Measurements from ENCODE around the gene HRAS. TPM values are rescaled to one million over a fixed set of nuclear protein-coding genes. Genes with fewer than 3 reads are reported as not detected.
"Not testable (repeated sequence)": the region's sequence is repeated elsewhere in the genome, so short reads cannot be mapped to it uniquely, and the experiment has no call there.

The HRAS gene
- 100 to 1,000 TPM in 5 of 10 donors, 10 to 100 TPM in 5; 84.1 to 114 (median 101) TPM for polyA plus RNA-seq (ENCODE audit: insufficient read length in 10 of 10)
- long read RNA-seq, donor 1, transcript HRAS-201 (6 exons, 894 nt) = major isoform, 23 of 33 reads
- long read RNA-seq, donor 1, partial matches to known transcripts = 5 of 33 reads
- long read RNA-seq, donor 1, other reads (novel, unspliced or antisense) = 0 of 33 reads
- long read RNA-seq, donor 2, transcript HRAS-201 (6 exons, 894 nt) = major isoform, 22 of 29 reads
- long read RNA-seq, donor 2, partial matches to known transcripts = 0 of 29 reads
- long read RNA-seq, donor 2, other reads (novel, unspliced or antisense) = 0 of 29 reads
- long read RNA-seq, donor 3 = 0 reads
- long read RNA-seq, donor 4, transcript HRAS-201 (6 exons, 894 nt) = major isoform, 22 of 24 reads
- long read RNA-seq, donor 4, partial matches to known transcripts = 0 of 24 reads
- long read RNA-seq, donor 4, other reads (novel, unspliced or antisense) = 0 of 24 reads
- long read RNA-seq, donor 5, transcript HRAS-201 (6 exons, 894 nt) = major isoform, 43 of 60 reads
- long read RNA-seq, donor 5, partial matches to known transcripts = 7 of 60 reads
- long read RNA-seq, donor 5, other reads (novel, unspliced or antisense) = 0 of 60 reads
- long read RNA-seq, donor 6, transcript HRAS-201 (6 exons, 894 nt) = major isoform, 21 of 31 reads
- long read RNA-seq, donor 6, partial matches to known transcripts = 0 of 31 reads
- long read RNA-seq, donor 6, other reads (novel, unspliced or antisense) = 0 of 31 reads
- long read RNA-seq, donor 7, transcript HRAS-201 (6 exons, 894 nt) = major isoform, 29 of 38 reads
- long read RNA-seq, donor 7, partial matches to known transcripts = 0 of 38 reads
- long read RNA-seq, donor 7, other reads (novel, unspliced or antisense) = 0 of 38 reads
- long read RNA-seq, donor 8, transcript HRAS-201 (6 exons, 894 nt) = major isoform, 13 of 16 reads
- long read RNA-seq, donor 8, partial matches to known transcripts = 0 of 16 reads
- long read RNA-seq, donor 8, other reads (novel, unspliced or antisense) = 0 of 16 reads
- long read RNA-seq, donor 9, transcript HRAS-201 (6 exons, 894 nt) = major isoform, 6 of 7 reads
- long read RNA-seq, donor 9, partial matches to known transcripts = 0 of 7 reads
- long read RNA-seq, donor 9, other reads (novel, unspliced or antisense) = 0 of 7 reads

GRCh38 chr11:535519-536454 lies at the start of gene HRAS:
TSS of gene HRAS (minus strand) at chr11:535576.
- peak; percentile 94 to 97 (median 95) for DNase-seq

- no peak for DNase-seq
Observed at GRCh38 chr11:584287-584686, 48.9 kb upstream of the HRAS start.

- DNase-seq = no peak
Observed at GRCh38 chr11:581752-582151, 46.4 kb upstream of the HRAS start.

GRCh38 chr11:581342-581741 lies 46.0 kb upstream of the HRAS start:
- no peak for DNase-seq

- DNase-seq = no peak
Observed at GRCh38 chr11:579830-580601, 44.6 kb upstream of the HRAS start.

- DNase-seq = no peak
Observed at GRCh38 chr11:578276-579035, 43.1 kb upstream of the HRAS start.

- DNase-seq = no peak
Observed at GRCh38 chr11:577611-577894, 42.2 kb upstream of the HRAS start.

GRCh38 chr11:576811-577610 lies 41.6 kb upstream of the HRAS start:
- no peak for DNase-seq

- peak; percentile 92 to 98 (median 96) for DNase-seq
Observed at GRCh38 chr11:575996-576768, 40.8 kb upstream of the HRAS start, which contains the start of gene PHRF1. TSS of gene PHRF1 (plus strand) at chr11:576470. CDS start at chr11:581513, 5,043 bp downstream.

GRCh38 chr11:575313-575995 lies 40.1 kb upstream of the HRAS start:
- DNase-seq = peak in 1 of 3 donors; percentile 86

GRCh38 chr11:574632-575312 lies 39.4 kb upstream of the HRAS start:
- no peak for DNase-seq

- not testable (repeated sequence) for DNase-seq
Observed at GRCh38 chr11:574031-574570, 38.7 kb upstream of the HRAS start.

GRCh38 chr11:573146-573759 lies 37.9 kb upstream of the HRAS start:
- DNase-seq = no peak

GRCh38 chr11:571802-572185 lies 36.4 kb upstream of the HRAS start:
- DNase-seq = no peak

GRCh38 chr11:569158-569885 lies 33.9 kb upstream of the HRAS start:
- peak in 1 of 3 donors; percentile 59 for DNase-seq

All from muscle of back (tissue), 13 donors.